GM19463 (cell line): ENCODE data around the gene ISCA2.
"Not testable (repeated sequence)": the region's sequence is repeated elsewhere in the genome, so short reads cannot be mapped to it uniquely, and the experiment has no call there.

ENCODE experiments used
- ATAC-seq: cut with Tn5 transposase; IDR thresholded peaks from one replicate; pipeline ENCODE4 v1.9.1; 2021; ENCODE audit warnings: mild to moderate bottlenecking, moderate library complexity; ENCODE audit not compliant: unreplicated experiment

Gene ISCA2

GRCh38 chr14:74526854-74527585, 33.5 kb downstream of the ISCA2 start:
- ATAC-seq, result no peak

- ATAC-seq, result no peak
Observed at GRCh38 chr14:74527736-74528280, 34.2 kb downstream of the ISCA2 start.

GRCh38 chr14:74528406-74528805, 34.8 kb downstream of the ISCA2 start:
- no peak for ATAC-seq

GRCh38 chr14:74528886-74529285, 35.3 kb downstream of the ISCA2 start:
- no peak for ATAC-seq

- no peak for ATAC-seq
Observed at GRCh38 chr14:74531006-74531405, 37.4 kb downstream of the ISCA2 start.

GRCh38 chr14:74531467-74531866, 37.9 kb downstream of the ISCA2 start:
- ATAC-seq, result no peak

GRCh38 chr14:74532246-74532645, 38.7 kb downstream of the ISCA2 start:
- ATAC-seq, result no peak

- no peak for ATAC-seq
Observed at GRCh38 chr14:74533576-74533975, 40.0 kb downstream of the ISCA2 start.

- no peak for ATAC-seq
Observed at GRCh38 chr14:74535756-74536325, 42.3 kb downstream of the ISCA2 start.

- not testable (repeated sequence) for ATAC-seq
Observed at GRCh38 chr14:74536336-74536735, 42.8 kb downstream of the ISCA2 start.

GRCh38 chr14:74538411-74539391, 45.1 kb downstream of the ISCA2 start:
- no peak for ATAC-seq

- no peak for ATAC-seq
Observed at GRCh38 chr14:74539503-74539902, 45.9 kb downstream of the ISCA2 start.

GRCh38 chr14:74541225-74541624, 47.7 kb downstream of the ISCA2 start:
- ATAC-seq, result no peak

GRCh38 chr14:74542056-74542685, 48.6 kb downstream of the ISCA2 start:
- ATAC-seq, result no peak

- ATAC-seq, result no peak
Observed at GRCh38 chr14:74543771-74544438, 50.3 kb downstream of the ISCA2 start.

- no peak for ATAC-seq
Observed at GRCh38 chr14:74545386-74545785, 51.8 kb downstream of the ISCA2 start.

GRCh38 chr14:74546416-74546815, 52.9 kb downstream of the ISCA2 start:
- no peak for ATAC-seq
